SK-N-SH treated with all-trans-retinoic acid at 6 μM for 48 hours (cell line): ENCODE data around the gene XRCC4.

Experiments
- ATAC-seq: fragments of 200-7000 bp; cut with Tn5 transposase; 3 replicates; pipeline ENCODE4 v1.9.1; 2020; ENCODE audit warnings: mild to moderate bottlenecking, moderate library complexity
- ARNTL ChIP-seq: fragments of 450-650 bp; formaldehyde crosslinking; IDR thresholded peaks from 2 replicates; pipeline ENCODE4 v1.5.0; 2020; ENCODE audit warnings: low read depth, mild to moderate bottlenecking, moderate library complexity, borderline replicate concordance
- BACH2 ChIP-seq: fragments of 250-450 bp; sonication (Bioruptor Pico); IDR thresholded peaks from 2 replicates; pipeline ENCODE4 v1.9.0; 2021; ENCODE audit warnings: mild to moderate bottlenecking, borderline replicate concordance
- CSDC2 ChIP-seq: fragments of 250-450 bp; sonication (Bioruptor Pico); IDR thresholded peaks from 2 replicates; pipeline ENCODE4 v1.5.0; 2020; ENCODE audit warnings: mild to moderate bottlenecking, moderate library complexity
- ESRRG ChIP-seq: fragments of 250-450 bp; sonication (Bioruptor Pico); IDR thresholded peaks from 2 replicates; pipeline ENCODE4 v1.6.1; 2021; ENCODE audit warnings: mild to moderate bottlenecking
- ISL1 ChIP-seq: fragments of 250-450 bp; sonication (Bioruptor Pico); IDR thresholded peaks from 2 replicates; pipeline ENCODE4 v2.1.2; 2022; ENCODE audit warnings: mild to moderate bottlenecking, moderate library complexity
- OSR1 ChIP-seq: fragments of 250-450 bp; sonication (Bioruptor Pico); IDR thresholded peaks from 2 replicates; pipeline ENCODE4 v1.8.0; 2022; ENCODE audit warnings: moderate library complexity, mild to moderate bottlenecking, inconsistent platforms
- RARB ChIP-seq: fragments of 250-450 bp; sonication (Bioruptor Pico); IDR thresholded peaks from 2 replicates; pipeline ENCODE4 v1.8.0; 2021; ENCODE audit warnings: mild to moderate bottlenecking, moderate library complexity
- SNAI2 ChIP-seq: fragments of 250-450 bp; sonication (Bioruptor Pico); IDR thresholded peaks from 2 replicates; pipeline ENCODE4 v1.5.0; 2020; ENCODE audit warnings: mild to moderate bottlenecking, moderate library complexity
- TCF4 ChIP-seq: fragments of 250-450 bp; sonication (Bioruptor Pico); IDR thresholded peaks from 2 replicates; pipeline ENCODE4 v1.8.0; 2021; ENCODE audit warnings: mild to moderate bottlenecking, moderate library complexity, borderline replicate concordance
- TOX ChIP-seq: fragments of 250-450 bp; sonication (Bioruptor Pico); IDR thresholded peaks from 2 replicates; pipeline ENCODE4 v1.8.0; 2021; ENCODE audit warnings: mild to moderate bottlenecking, moderate library complexity, borderline replicate concordance
- ZC3H10 ChIP-seq: fragments of 250-450 bp; sonication (Bioruptor Pico); IDR thresholded peaks from 2 replicates; pipeline ENCODE4 v1.5.1; 2021; ENCODE audit warnings: mild to moderate bottlenecking, moderate library complexity
- ZFP3 ChIP-seq: fragments of 250-450 bp; sonication (Bioruptor Pico); IDR thresholded peaks from 2 replicates; pipeline ENCODE4 v1.5.0; 2020; ENCODE audit warnings: mild to moderate bottlenecking, moderate library complexity
- ZNF565 ChIP-seq: fragments of 450-650 bp; formaldehyde crosslinking; conservative IDR thresholded peaks from 2 replicates; pipeline ENCODE4 v1.5.0; 2020; ENCODE audit warnings: low read depth, mild to moderate bottlenecking, moderate library complexity
- ZNF70 ChIP-seq: fragments of 450-650 bp; formaldehyde crosslinking; IDR thresholded peaks from 2 replicates; pipeline ENCODE4 v1.5.0; 2020; ENCODE audit warnings: mild to moderate bottlenecking, moderate library complexity
- ZNF8 ChIP-seq: fragments of 450-650 bp; formaldehyde crosslinking; IDR thresholded peaks from 2 replicates; pipeline ENCODE4 v1.5.0; 2020; ENCODE audit warnings: mild to moderate bottlenecking, moderate library complexity
- TF ChIP-seq, protein P1 (sequence below): fragments of 250-450 bp; sonication (Bioruptor Pico); IDR thresholded peaks from 2 replicates; pipeline ENCODE4 v1.5.1; 2021; ENCODE audit warnings: mild to moderate bottlenecking, moderate library complexity
- TF ChIP-seq, protein P2 (sequence below): fragments of 250-450 bp; sonication (Bioruptor Pico); IDR thresholded peaks from 2 replicates; pipeline ENCODE4 v1.5.1; 2020; ENCODE audit warnings: low read depth, mild to moderate bottlenecking, moderate library complexity
- TF ChIP-seq, protein P3 (sequence below): fragments of 250-450 bp; sonication (Bioruptor Pico); IDR thresholded peaks from 2 replicates; pipeline ENCODE4 v1.8.0; 2020; ENCODE audit warnings: mild to moderate bottlenecking, moderate library complexity, borderline replicate concordance
- TF ChIP-seq, protein P4 (sequence below): fragments of 250-450 bp; sonication (Bioruptor Pico); IDR thresholded peaks from 2 replicates; pipeline ENCODE4 v1.8.0; 2021; ENCODE audit warnings: low read depth, mild to moderate bottlenecking, moderate library complexity, borderline replicate concordance

Gene XRCC4

DNA sequence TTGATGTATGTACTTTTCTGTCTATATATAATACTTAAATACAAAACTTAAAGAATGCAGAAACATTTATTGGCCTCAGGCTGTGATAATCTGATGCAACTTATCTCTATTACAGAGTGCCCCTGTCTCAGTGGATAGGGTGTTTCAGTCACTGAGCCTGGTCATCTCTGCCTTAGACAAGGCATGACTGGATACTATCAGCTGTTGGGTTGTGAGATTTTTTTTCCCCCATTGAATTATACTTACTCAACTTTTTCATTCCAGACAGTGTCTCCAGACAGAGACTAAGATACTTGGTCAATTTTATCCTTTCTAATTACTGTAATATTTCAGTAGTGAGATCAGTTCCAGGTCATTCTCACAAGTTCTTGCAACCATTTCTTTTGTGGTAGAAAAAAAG lies 26.7 kb downstream of the XRCC4 start (continued):
- TF ChIP-seq, protein P1, sequence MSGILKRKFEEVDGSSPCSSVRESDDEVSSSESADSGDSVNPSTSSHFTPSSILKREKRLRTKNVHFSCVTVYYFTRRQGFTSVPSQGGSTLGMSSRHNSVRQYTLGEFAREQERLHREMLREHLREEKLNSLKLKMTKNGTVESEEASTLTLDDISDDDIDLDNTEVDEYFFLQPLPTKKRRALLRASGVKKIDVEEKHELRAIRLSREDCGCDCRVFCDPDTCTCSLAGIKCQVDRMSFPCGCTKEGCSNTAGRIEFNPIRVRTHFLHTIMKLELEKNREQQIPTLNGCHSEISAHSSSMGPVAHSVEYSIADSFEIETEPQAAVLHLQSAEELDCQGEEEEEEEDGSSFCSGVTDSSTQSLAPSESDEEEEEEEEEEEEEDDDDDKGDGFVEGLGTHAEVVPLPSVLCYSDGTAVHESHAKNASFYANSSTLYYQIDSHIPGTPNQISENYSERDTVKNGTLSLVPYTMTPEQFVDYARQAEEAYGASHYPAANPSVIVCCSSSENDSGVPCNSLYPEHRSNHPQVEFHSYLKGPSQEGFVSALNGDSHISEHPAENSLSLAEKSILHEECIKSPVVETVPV (CRISPR knock-in tag), result no peak
- TF ChIP-seq, protein P2, sequence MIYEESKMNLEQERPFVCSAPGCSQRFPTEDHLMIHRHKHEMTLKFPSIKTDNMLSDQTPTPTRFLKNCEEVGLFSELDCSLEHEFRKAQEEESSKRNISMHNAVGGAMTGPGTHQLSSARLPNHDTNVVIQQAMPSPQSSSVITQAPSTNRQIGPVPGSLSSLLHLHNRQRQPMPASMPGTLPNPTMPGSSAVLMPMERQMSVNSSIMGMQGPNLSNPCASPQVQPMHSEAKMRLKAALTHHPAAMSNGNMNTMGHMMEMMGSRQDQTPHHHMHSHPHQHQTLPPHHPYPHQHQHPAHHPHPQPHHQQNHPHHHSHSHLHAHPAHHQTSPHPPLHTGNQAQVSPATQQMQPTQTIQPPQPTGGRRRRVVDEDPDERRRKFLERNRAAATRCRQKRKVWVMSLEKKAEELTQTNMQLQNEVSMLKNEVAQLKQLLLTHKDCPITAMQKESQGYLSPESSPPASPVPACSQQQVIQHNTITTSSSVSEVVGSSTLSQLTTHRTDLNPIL (CRISPR knock-in tag), result no peak
- TF ChIP-seq ARNTL (no peak), ZNF565 (CRISPR knock-in tag) (no peak), SNAI2 (CRISPR knock-in tag) (no peak), OSR1 (CRISPR knock-in tag) (no peak), RARB (CRISPR knock-in tag) (no peak), ZNF8 (no peak)
- TF ChIP-seq, protein P3, sequence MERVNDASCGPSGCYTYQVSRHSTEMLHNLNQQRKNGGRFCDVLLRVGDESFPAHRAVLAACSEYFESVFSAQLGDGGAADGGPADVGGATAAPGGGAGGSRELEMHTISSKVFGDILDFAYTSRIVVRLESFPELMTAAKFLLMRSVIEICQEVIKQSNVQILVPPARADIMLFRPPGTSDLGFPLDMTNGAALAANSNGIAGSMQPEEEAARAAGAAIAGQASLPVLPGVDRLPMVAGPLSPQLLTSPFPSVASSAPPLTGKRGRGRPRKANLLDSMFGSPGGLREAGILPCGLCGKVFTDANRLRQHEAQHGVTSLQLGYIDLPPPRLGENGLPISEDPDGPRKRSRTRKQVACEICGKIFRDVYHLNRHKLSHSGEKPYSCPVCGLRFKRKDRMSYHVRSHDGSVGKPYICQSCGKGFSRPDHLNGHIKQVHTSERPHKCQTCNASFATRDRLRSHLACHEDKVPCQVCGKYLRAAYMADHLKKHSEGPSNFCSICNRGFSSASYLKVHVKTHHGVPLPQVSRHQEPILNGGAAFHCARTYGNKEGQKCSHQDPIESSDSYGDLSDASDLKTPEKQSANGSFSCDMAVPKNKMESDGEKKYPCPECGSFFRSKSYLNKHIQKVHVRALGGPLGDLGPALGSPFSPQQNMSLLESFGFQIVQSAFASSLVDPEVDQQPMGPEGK, result no peak
- TF ChIP-seq, all 23 proteins: peak for 0

DNA sequence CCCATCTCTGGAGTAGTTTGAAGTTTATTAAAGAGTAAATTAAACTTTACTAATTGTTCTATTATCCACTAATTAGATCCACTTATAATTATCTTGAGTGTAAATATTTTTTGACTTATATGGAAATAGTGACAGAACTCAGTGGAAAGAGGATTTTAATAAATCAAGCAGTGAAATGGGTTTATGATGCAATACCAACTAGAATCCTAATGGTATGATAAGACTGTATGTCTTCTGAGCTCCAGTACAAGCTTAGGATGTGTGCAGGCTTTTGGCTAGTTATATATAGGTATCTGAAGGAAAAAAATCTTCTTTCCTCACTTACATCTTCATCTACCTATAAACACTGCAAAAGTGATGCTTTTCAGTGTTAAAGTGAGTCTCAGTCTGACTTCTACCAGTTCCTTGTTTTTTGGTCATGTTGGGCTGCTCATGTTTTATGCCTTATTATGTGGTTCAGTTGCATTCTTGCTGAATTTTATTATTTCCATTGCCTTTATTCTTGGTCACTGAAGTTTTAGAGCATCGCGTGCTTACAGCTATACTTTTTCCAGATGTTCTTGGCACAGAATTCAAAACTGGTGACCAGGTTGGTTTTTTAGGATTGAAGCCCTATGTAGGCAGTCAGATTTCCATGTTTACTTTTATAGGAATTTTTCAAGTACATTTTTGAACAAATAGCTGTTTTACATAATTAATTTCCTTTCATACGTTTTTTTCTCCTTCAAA lies 30.5 kb downstream of the XRCC4 start:
- TF ChIP-seq ARNTL (no peak), TCF4 (CRISPR knock-in tag) (no peak), ZFP3 (CRISPR knock-in tag) (no peak), ZNF70 (CRISPR knock-in tag) (no peak)
- ATAC-seq, result no peak

DNA sequence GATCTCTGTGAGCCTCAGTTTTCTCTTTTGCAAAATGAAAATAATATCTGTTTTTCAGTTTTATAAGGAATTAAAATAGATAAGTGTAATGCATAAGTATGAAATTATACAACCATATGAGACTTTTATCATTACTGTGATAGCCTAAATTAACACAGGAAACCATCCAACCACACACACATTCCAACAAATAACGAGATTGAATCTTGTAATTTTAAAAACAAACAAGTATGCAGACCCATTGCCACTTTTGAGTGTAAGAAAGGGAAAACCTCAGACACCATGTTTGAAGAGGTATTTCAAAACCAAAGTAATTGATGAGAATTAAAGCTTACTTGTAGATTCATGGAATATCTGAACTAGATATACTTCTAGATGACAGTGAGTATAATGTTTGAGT lies 32.0 kb downstream of the XRCC4 start:
- TF ChIP-seq, protein P1 (CRISPR knock-in tag), result no peak
- TF ChIP-seq ZNF70 (CRISPR knock-in tag) (no peak), ZC3H10 (CRISPR knock-in tag) (no peak), ESRRG (CRISPR knock-in tag) (no peak), BACH2 (CRISPR knock-in tag) (no peak), ISL1 (no peak), OSR1 (CRISPR knock-in tag) (no peak), SNAI2 (CRISPR knock-in tag) (no peak), TCF4 (CRISPR knock-in tag) (no peak), RARB (CRISPR knock-in tag) (no peak), ZNF565 (CRISPR knock-in tag) (no peak), CSDC2 (CRISPR knock-in tag) (no peak), TOX (CRISPR knock-in tag) (no peak)
- TF ChIP-seq, protein P3, result no peak
- TF ChIP-seq, protein P2 (CRISPR knock-in tag), result no peak
- TF ChIP-seq, protein P4, sequence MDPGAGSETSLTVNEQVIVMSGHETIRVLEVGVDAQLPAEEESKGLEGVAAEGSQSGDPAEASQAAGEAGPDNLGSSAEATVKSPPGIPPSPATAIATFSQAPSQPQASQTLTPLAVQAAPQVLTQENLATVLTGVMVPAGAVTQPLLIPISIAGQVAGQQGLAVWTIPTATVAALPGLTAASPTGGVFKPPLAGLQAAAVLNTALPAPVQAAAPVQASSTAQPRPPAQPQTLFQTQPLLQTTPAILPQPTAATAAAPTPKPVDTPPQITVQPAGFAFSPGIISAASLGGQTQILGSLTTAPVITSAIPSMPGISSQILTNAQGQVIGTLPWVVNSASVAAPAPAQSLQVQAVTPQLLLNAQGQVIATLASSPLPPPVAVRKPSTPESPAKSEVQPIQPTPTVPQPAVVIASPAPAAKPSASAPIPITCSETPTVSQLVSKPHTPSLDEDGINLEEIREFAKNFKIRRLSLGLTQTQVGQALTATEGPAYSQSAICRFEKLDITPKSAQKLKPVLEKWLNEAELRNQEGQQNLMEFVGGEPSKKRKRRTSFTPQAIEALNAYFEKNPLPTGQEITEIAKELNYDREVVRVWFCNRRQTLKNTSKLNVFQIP (CRISPR knock-in tag), result no peak
- TF ChIP-seq, all 23 proteins: peak for 0
- ATAC-seq, result no peak
